K562 (cell line): ENCODE results near the gene CHRM1. TPM values are rescaled to one million over a fixed set of nuclear protein-coding genes. Genes with fewer than 3 reads are reported as not detected.

Experiments used
- ATAC-seq: fragments of 200-7000 bp; cut with Tn5 transposase; 3 replicates; pipeline ENCODE4 v1.9.1; 2020; ENCODE audit warnings: moderate library complexity
- BruUV-seq: library from RNA; stranded (reverse); fragments of 400-500 nt; replicated peaks from 2 replicates; lab custom pipeline; 2021; lab: Mats Ljungman, UMichigan
- CTCF ChIA-PET: fragments of 300-600 bp; formaldehyde crosslinking; extraction: SDS; loops from one replicate; lab custom pipeline; 2021; ENCODE audit warnings: low intra/inter-chr PET ratio; lab: Yijun Ruan, JAX
- POLR2A ChIA-PET: fragments of 300-600, 350-650 bp; sonication (Branson Sonifier 250); formaldehyde crosslinking; extraction: SDS; loops from one replicate; lab custom pipeline; 2021; ENCODE audit warnings: antibody characterized with exemption, inconsistent platforms; lab: Yijun Ruan, JAX
- DNase-seq, 4 experiments: peaks; one replicate each; pipeline versions ENCODE4 v3.0.0 to v3.0.0-alpha.2; 2011 to 2018; ENCODE audit warnings: low spot score in 3 of 4, mixed read lengths in 3 of 4; ENCODE audit errors: extremely low read depth in 1 of 4
- FAIRE-seq: peaks from 2 replicates; lab custom pipeline; 2011; peaks lifted over from hg19 to GRCh38; lab: Jason Lieb, UNC
- H2AFZ ChIP-seq: 2 replicates; pipeline ENCODE4 v1.6.0; 2011; ENCODE audit warnings: low read depth, low read length, control low read depth, inconsistent platforms
- H3K27ac ChIP-seq: fragments of 200-600 bp; 3 replicates; pipeline ENCODE4 v1.8.0; 2011; ENCODE audit warnings: low read depth, mild to moderate bottlenecking, control low read depth, inconsistent platforms, low read length, moderate library complexity, mixed read lengths; ENCODE audit errors: extremely low read depth
- H3K27me3 ChIP-seq, 2 experiments: fragments of 300-600 bp in 1 of 2; 2 replicates in 1 of 2; 3 replicates in 1 of 2; pipeline versions ENCODE4 v1.6.0 to v1.8.0; 2011; ENCODE audit warnings: inconsistent platforms in 2 of 2, low read length in 2 of 2, mild to moderate bottlenecking in 1 of 2, mixed read lengths in 1 of 2, moderate library complexity in 1 of 2; ENCODE audit not compliant: control insufficient read depth in 2 of 2, insufficient read depth in 2 of 2
- H3K36me3 ChIP-seq: fragments of 300-600 bp; 3 replicates; pipeline ENCODE4 v1.8.0; 2011; ENCODE audit warnings: mild to moderate bottlenecking, low read length, inconsistent platforms; ENCODE audit not compliant: control insufficient read depth, insufficient read depth
- H3K4me1 ChIP-seq, 2 experiments: fragments of 200-600 bp in 1 of 2; replicated peaks in 1 of 2; 2 replicates in 1 of 2; 3 replicates in 1 of 2; pipeline versions ENCODE4 v1.5.1 to v1.8.0; 2011; ENCODE audit warnings: inconsistent platforms in 2 of 2, low read length in 2 of 2, mild to moderate bottlenecking in 1 of 2, mixed read lengths in 1 of 2, moderate library complexity in 1 of 2; ENCODE audit not compliant: control insufficient read depth in 2 of 2, insufficient read depth in 2 of 2
- H3K4me2 ChIP-seq: 2 replicates; pipeline ENCODE4 v1.6.1; 2011; ENCODE audit warnings: low read length, control low read depth, inconsistent platforms, mixed read lengths; ENCODE audit not compliant: insufficient read depth
- H3K4me3 ChIP-seq: fragments of 200-600 bp; sonication (generic), shearing (Covaris generic); 2 replicates; pipeline ENCODE4 v1.5.1; 2016; ENCODE audit warnings: control low read depth, inconsistent platforms
- H3K79me2 ChIP-seq: fragments of 200-600 bp; 3 replicates; pipeline ENCODE4 v1.8.0; 2011; ENCODE audit warnings: low read length, inconsistent platforms; ENCODE audit not compliant: control insufficient read depth, insufficient read depth
- H3K9ac ChIP-seq, 2 experiments: 2 replicates each; pipeline versions ENCODE4 v1.6.0 to v1.6.1; 2011; ENCODE audit warnings: low read depth in 2 of 2, low read length in 2 of 2, control low read depth in 1 of 2, inconsistent platforms in 1 of 2, mild to moderate bottlenecking in 1 of 2, mixed read lengths in 1 of 2; ENCODE audit not compliant: insufficient read depth in 1 of 2
- H3K9me1 ChIP-seq: one replicate; pipeline ENCODE4 v1.6.0; 2011; ENCODE audit warnings: inconsistent platforms, mild to moderate bottlenecking, low read length, moderate library complexity; ENCODE audit not compliant: control insufficient read depth, insufficient read depth
- H3K9me3 ChIP-seq: replicated peaks from 2 replicates; pipeline ENCODE4 v1.5.1; 2011; ENCODE audit warnings: low read depth, low read length, inconsistent platforms; ENCODE audit not compliant: control insufficient read depth, insufficient read depth
- H4K20me1 ChIP-seq: replicated peaks from 2 replicates; pipeline ENCODE4 v1.6.1; 2011; ENCODE audit warnings: low read length, inconsistent platforms, mixed read lengths; ENCODE audit not compliant: control insufficient read depth, insufficient read depth
- BACH1 ChIP-seq: fragments of 200-800 bp; sonication (Bioruptor generic); IDR thresholded peaks from 2 replicates; pipeline ENCODE4 v1.6.1; 2016; ENCODE audit warnings: missing genetic modification characterization, missing compliant biosample characterization
- SOX6 ChIP-seq: fragments of 450-650 bp; IDR thresholded peaks from 2 replicates; pipeline ENCODE4 v1.6.1; 2014; ENCODE audit warnings: mild to moderate bottlenecking
- ZNF253 ChIP-seq: fragments of 250-450 bp; sonication (Bioruptor Pico); conservative IDR thresholded peaks from 2 replicates; pipeline ENCODE4 v1.6.1; 2021; ENCODE audit warnings: mild to moderate bottlenecking
- WGBS: fragments of 100-300 bp; shearing (Covaris generic); methylation state at CpG from one replicate; pipeline ENCODE4 v1.1.6; 2016; ENCODE audit warnings: low coverage, mixed read lengths; ENCODE audit not compliant: insufficient coverage; ENCODE audit errors: missing lambda C conversion rate; 5-methylcytosine and 5-hydroxymethylcytosine counted together
- in situ Hi-C: fragments of 300-500 bp; cut with MboI; formaldehyde crosslinking; loops from 4 replicates; pipeline ENCODE4 v1.15.0; 2018; ENCODE audit warnings: inconsistent platforms, mixed read lengths
- intact Hi-C: fragments of 100-400 bp; cut with micrococcal nuclease; formaldehyde crosslinking; loops from 2 replicates; pipeline ENCODE4 v1.14.2; 2022
- polyA plus RNA-seq, 8 experiments: library from polyadenylated mRNA; depleted of rRNA in 4 of 8; stranded (reverse) in 5 of 8; unstranded in 3 of 8; fragments of >200 nt; fragmentation: Nextera tagmentation in 2 of 8; fragmentation: Illumina TruSeq in 1 of 8; extraction: Ambion mirVana in 2 of 8; extraction: Trizol in 1 of 8; gene quantifications; 2 replicates each; pipeline versions ENCODE4 v1.2.1 to v1.2.3, GENCODE V29; 2011 to 2014; ENCODE audit warnings: inconsistent platforms in 1 of 8, missing spikeins in 1 of 8
- total RNA-seq, 7 experiments: library from RNA; depleted of rRNA in 6 of 7; stranded (reverse); fragments of >200 nt in 6 of 7; fragmentation: Illumina TruSeq in 2 of 7; extraction: Trizol in 2 of 7; gene quantifications; 2 replicates each; pipeline versions ENCODE4 v1.2.1 to v1.2.3, GENCODE V29; 2011 to 2021; ENCODE audit warnings: low replicate concordance in 1 of 7
- TF ChIP-seq, protein P1 (sequence below): fragments of 250-450 bp; sonication (Bioruptor Pico); IDR thresholded peaks from 2 replicates; pipeline ENCODE4 v1.4.0; 2020; ENCODE audit warnings: mild to moderate bottlenecking, moderate library complexity
- TF ChIP-seq, protein P2 (sequence below): fragments of 450-650 bp; IDR thresholded peaks from 2 replicates; pipeline ENCODE4 v1.6.1; 2016

CHRM1 gene
- total and polyA plus RNA-seq, 9 of the 15 experiments (the other 6 are each of a cell fraction or from before 2014, with no cell fraction given) = not detected

DNA sequence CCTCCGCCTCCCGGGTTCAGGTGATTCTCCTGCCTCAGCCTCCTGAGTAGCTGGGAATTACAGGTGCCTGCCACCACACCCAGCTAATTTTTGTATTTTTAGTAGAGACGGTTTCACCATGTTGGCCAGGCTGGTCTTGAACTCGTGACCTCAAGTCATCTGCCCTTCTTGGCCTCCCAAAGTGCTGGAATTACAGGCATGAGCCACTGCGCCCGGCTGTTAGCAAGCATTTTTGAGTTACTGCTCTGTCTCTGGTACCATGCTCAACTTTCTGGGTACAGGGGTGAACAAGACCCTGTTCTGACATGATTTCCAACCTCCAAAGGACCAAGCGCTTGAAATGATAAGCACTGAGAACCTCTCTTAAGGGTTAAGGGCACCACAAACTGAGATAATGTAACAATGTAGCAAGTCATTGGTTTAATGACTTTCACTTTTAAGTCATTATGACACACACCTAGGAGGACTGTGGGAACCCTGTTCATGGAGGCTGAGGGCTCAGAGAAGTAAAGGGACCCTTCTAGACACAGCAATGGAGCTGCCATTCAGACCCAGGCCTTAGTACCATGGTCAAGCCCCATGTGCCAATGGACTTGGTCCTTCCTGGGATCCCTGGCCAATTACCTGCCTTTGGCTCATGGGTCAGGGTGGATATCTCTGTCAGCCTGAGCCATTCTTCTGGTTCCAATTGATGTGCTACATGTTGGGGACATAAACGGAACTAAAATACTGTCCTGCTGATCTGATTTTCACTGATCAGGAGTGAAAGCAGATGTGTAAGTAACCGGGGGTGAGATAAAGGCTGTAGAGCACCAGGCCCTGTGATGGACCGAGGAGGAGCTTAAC, 28.9 kb downstream of the CHRM1 start (continued):
- TF ChIP-seq, protein P1, sequence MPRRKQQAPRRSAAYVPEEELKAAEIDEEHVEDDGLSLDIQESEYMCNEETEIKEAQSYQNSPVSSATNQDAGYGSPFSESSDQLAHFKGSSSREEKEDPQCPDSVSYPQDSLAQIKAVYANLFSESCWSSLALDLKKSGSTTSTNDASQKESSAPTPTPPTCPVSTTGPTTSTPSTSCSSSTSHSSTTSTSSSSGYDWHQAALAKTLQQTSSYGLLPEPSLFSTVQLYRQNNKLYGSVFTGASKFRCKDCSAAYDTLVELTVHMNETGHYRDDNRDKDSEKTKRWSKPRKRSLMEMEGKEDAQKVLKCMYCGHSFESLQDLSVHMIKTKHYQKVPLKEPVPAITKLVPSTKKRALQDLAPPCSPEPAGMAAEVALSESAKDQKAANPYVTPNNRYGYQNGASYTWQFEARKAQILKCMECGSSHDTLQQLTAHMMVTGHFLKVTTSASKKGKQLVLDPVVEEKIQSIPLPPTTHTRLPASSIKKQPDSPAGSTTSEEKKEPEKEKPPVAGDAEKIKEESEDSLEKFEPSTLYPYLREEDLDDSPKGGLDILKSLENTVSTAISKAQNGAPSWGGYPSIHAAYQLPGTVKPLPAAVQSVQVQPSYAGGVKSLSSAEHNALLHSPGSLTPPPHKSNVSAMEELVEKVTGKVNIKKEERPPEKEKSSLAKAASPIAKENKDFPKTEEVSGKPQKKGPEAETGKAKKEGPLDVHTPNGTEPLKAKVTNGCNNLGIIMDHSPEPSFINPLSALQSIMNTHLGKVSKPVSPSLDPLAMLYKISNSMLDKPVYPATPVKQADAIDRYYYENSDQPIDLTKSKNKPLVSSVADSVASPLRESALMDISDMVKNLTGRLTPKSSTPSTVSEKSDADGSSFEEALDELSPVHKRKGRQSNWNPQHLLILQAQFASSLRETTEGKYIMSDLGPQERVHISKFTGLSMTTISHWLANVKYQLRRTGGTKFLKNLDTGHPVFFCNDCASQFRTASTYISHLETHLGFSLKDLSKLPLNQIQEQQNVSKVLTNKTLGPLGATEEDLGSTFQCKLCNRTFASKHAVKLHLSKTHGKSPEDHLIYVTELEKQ (CRISPR knock-in tag) = no peak

DNA sequence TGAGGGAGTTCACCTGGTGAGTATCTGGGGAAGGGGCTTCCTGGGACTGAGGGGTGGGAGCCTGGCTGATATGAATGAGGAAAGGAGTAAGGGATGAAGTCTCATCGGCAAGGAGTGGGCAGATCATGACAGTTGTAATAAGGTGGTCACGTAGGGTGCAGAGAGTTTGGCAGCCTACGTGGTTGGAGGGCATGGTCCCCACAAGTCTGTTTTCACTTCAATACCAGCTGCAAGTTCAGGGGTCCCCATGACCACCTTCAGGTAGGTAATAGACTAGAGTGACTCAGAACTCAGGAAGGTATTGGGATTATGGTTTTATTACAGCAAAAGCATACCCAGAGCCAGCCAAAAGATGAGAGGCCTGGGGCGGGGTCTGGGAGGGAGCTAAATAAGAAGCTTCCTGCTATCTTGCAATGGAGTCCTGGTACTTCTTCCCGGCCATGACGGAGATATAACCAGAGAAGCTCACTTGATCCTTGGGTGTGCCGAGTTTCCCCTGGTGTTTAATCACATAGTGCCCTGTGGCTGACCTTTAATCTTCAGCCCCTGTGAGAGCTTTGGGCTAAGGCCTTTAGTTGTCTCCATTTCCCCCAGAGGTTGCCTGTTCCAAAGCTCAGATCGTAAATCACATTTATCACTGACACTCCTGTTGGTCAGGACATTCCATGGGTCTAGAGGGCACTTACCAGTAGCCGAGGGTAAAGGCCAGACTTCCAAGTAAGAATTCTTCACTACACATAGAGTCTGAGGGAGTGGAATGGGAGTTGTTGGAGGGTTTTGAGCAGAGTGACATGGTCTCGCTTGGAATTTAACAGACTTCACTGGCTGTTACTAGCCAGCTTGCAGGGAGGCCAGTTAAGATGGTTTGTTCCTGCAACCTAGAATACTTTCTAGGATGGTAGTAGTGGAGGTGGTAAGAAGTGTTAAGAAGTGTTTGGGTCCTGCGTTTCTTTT, 31.4 kb downstream of the CHRM1 start:
- H2AFZ ChIP-seq = no peak overlapping the region
- H3K4me1 ChIP-seq = peaks cover 53 to 65% of the 10 kb centered on the region in 2 experiments
- ChIA-PET CTCF (no interaction called here), POLR2A (interaction anchor here (0.5 to 13.1 kb wide), 26 partner anchors 8 to 767 kb away, joined by 3 to 180 read pairs (median 5); partner anchors contain the start of genes C11orf98, CSKMT, SLC3A2 and STX5)
- no peaks in the 10 kb centered on the region for H3K9me1 ChIP-seq
- peaks cover 43% of the 10 kb centered on the region for H4K20me1 ChIP-seq
- in situ Hi-C loops = no loop called here
- peaks cover 27% of the 10 kb centered on the region for H3K79me2 ChIP-seq
- peak; percentile 36 to 90 (median 59) for DNase-seq
- WGBS = 12% methylated on average over 11 of the region's 11 CpGs
- intact Hi-C loops = loop anchor here (10.0 kb wide), 1 partner anchor 295 kb away; the partner anchor contains the start of gene TUT1
- H3K36me3 ChIP-seq = peaks cover 49% of the 10 kb centered on the region
- no peaks in the 10 kb centered on the region for H3K27me3 ChIP-seq
- peak overlapping the region in 1 of 2 experiments; percentile 75; a peak in 2 of 4 replicates for H3K9ac ChIP-seq
- peak; percentile 73 for ATAC-seq
- H3K4me2 ChIP-seq = peak overlapping the region; percentile 56
- peak overlapping the region; percentile 30 for H3K27ac ChIP-seq
- FAIRE-seq = peak; percentile 93
- no peaks in the 10 kb centered on the region for H3K9me3 ChIP-seq
- H3K4me3 ChIP-seq = no peak overlapping the region
- BruUV-seq = no TSS peak
- peak; percentile 44; the same call in 1 of the 2 replicates for TF ChIP-seq SOX6
- TF ChIP-seq ZNF253 (CRISPR knock-in tag) = no peak
- TF ChIP-seq BACH1 (tag) = peak; percentile 53; the same call in 1 of the 2 replicates
- TF ChIP-seq, protein P2, sequence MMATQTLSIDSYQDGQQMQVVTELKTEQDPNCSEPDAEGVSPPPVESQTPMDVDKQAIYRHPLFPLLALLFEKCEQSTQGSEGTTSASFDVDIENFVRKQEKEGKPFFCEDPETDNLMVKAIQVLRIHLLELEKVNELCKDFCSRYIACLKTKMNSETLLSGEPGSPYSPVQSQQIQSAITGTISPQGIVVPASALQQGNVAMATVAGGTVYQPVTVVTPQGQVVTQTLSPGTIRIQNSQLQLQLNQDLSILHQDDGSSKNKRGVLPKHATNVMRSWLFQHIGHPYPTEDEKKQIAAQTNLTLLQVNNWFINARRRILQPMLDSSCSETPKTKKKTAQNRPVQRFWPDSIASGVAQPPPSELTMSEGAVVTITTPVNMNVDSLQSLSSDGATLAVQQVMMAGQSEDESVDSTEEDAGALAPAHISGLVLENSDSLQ = peak; percentile 98
